Measurements from ENCODE around the gene PLXNC1.

PLXNC1 gene

DNA sequence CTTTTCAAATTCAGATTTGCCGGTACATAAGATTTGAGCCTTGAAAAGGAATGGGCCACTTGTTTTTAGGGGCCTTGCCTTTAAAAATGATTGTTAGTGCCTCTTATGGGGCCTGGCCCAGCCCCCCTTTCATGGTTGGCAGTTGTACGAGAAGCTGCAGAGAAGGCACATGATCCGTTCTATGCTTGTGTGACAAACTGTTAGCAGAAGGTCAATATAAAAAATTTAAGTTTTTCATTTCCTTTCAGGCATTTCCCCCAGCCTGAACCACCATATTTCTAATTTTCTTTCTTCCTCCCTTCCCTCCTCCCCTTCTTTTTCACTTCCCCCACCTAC, 119.1 kb downstream of the PLXNC1 start:
- TF ChIP-seq, protein P1, sequence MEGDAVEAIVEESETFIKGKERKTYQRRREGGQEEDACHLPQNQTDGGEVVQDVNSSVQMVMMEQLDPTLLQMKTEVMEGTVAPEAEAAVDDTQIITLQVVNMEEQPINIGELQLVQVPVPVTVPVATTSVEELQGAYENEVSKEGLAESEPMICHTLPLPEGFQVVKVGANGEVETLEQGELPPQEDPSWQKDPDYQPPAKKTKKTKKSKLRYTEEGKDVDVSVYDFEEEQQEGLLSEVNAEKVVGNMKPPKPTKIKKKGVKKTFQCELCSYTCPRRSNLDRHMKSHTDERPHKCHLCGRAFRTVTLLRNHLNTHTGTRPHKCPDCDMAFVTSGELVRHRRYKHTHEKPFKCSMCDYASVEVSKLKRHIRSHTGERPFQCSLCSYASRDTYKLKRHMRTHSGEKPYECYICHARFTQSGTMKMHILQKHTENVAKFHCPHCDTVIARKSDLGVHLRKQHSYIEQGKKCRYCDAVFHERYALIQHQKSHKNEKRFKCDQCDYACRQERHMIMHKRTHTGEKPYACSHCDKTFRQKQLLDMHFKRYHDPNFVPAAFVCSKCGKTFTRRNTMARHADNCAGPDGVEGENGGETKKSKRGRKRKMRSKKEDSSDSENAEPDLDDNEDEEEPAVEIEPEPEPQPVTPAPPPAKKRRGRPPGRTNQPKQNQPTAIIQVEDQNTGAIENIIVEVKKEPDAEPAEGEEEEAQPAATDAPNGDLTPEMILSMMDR (IDR thresholded peaks at IDR 0.05; ENCODE audit: insufficient read depth, low read length, poor library complexity, severe bottlenecking) = no peak
- Histone ChIP-seq H3K27me3 (replicated peaks; ENCODE audit: control insufficient read depth, insufficient read depth, low read length) (no peaks in the 10 kb centered on the region), H3K36me3 (ENCODE audit: control insufficient read depth, insufficient read depth, low read length) (peaks cover 9% of the 10 kb centered on the region), H3K4me3 (replicated peaks; ENCODE audit: low read depth, low read length) (no peak overlapping the region)
- no peak for DNase-seq (ENCODE audit: extremely low read depth, insufficient read length)

DNA sequence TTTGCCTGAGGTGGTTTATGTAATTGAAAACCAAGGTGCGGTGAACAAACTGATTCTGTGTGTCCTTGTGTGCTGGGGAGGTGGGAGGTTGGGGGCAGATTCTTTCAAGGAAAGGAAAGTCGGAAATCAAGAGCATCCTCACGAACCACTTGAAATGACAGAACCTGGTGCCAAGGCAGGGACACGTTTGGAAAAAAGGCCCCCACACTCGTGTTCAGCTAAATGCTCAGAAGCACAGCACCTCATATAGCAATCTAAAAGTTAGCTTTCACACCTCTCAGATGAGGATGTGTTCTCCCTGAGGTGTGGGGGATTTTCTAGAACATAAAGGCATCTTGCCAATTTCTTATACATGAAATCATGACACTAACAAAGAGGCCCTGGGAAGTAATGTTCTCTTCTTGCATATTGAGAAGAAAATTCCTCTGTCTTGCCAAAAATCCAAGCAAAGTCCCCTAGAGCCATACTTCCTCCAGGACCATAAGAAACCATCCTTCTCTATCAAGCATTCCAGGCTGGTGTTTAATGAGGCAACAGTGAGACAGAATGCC, 119.6 kb downstream of the PLXNC1 start:
- H3K27me3 ChIP-seq (replicated peaks; ENCODE audit: control insufficient read depth, insufficient read depth, low read length) = no peaks in the 10 kb centered on the region
- TF ChIP-seq, protein P1 (IDR thresholded peaks at IDR 0.05; ENCODE audit: insufficient read depth, low read length, poor library complexity, severe bottlenecking) = no peak
- H3K36me3 ChIP-seq (ENCODE audit: control insufficient read depth, insufficient read depth, low read length) = peaks cover 11% of the 10 kb centered on the region
- H3K4me3 ChIP-seq (replicated peaks; ENCODE audit: low read depth, low read length) = no peak overlapping the region
- no peak for DNase-seq (ENCODE audit: extremely low read depth, insufficient read length)

DNA sequence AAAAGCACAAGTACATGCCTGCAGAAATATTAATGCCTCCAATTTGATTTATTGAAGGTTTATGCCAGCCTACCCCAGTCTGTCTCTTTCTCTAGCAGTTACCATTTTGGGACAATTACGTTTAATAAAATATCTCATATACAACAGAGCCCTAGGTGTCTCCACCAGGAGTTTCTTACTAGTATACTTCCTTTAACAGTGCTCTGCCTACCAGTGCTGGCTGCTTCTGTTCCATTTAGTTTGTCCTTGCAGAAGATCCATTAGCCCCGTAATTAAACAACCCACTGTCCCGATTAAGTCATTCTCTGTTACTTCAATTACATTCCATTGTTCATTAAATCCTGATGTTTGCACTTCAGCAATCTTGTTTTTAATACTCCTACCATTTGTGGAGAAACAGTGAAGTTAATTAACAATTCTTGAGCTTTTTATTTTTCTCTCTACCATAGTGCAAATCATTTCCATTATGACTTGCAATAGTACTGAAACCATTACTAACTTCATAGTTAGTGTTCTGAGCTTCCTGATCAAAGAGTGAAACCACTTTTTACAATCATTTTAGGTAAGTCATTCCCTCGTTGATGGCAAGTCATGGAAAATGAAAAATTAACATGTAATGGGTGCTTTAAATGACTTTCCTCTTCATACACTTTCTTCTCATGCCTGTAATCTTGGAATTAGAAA, 121.1 kb downstream of the PLXNC1 start:
- H3K27me3 ChIP-seq (replicated peaks; ENCODE audit: control insufficient read depth, insufficient read depth, low read length) = no peaks in the 10 kb centered on the region
- H3K4me3 ChIP-seq (replicated peaks; ENCODE audit: low read depth, low read length) = no peak overlapping the region
- peaks cover 8% of the 10 kb centered on the region for H3K36me3 ChIP-seq (ENCODE audit: control insufficient read depth, insufficient read depth, low read length)
- TF ChIP-seq, protein P1 (IDR thresholded peaks at IDR 0.05; ENCODE audit: insufficient read depth, low read length, poor library complexity, severe bottlenecking) = no peak
- DNase-seq (ENCODE audit: extremely low read depth, insufficient read length) = peak; percentile 30

DNA sequence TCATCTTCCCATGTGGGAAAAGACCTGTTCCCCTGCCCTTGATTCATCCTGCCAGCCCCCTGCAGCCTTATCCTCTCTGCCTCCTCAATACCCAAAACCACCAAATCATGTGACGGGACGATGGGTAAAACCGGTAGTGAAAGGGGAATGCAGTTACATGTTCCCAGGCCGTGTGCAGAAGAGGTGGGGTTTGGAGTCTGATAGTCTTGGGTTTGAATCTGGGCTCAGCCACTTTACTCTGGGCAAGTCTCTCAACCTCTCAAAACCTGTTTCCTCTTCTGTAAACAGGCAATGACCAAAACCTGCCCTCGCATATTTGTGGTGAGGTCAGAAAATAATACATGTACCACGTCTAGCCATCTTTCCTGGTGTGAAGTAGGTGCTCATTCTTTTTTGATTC, 123.0 kb downstream of the PLXNC1 start:
- no peak overlapping the region for H3K4me3 ChIP-seq (replicated peaks; ENCODE audit: low read depth, low read length)
- peak; percentile 24 for DNase-seq (ENCODE audit: extremely low read depth, insufficient read length)
- peaks cover 8% of the 10 kb centered on the region for H3K36me3 ChIP-seq (ENCODE audit: control insufficient read depth, insufficient read depth, low read length)
- no peaks in the 10 kb centered on the region for H3K27me3 ChIP-seq (replicated peaks; ENCODE audit: control insufficient read depth, insufficient read depth, low read length)
- TF ChIP-seq, protein P1 (IDR thresholded peaks at IDR 0.05; ENCODE audit: insufficient read depth, low read length, poor library complexity, severe bottlenecking) = no peak

DNA sequence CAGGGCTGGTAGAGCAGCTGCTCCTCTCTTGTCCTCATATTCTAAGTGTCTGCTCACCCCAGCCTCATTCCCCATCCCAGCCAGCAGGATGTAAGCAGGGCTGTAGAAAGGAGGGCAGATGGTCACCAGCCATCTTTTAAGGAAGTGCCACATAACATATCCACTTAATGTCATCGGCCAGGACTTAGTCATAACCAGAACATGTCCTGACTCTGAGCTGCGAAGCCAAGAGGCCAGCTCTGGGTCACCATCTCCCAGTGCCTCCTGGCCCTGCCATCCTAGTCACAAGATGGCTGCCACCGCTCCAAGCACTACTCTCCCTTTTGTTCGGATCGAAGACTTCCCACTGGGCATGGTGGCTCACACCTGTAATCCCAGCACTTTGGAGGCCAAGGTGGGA, 123.9 kb downstream of the PLXNC1 start:
- TF ChIP-seq, protein P1 (IDR thresholded peaks at IDR 0.05; ENCODE audit: insufficient read depth, low read length, poor library complexity, severe bottlenecking) = no peak
- no peak for DNase-seq (ENCODE audit: extremely low read depth, insufficient read length)
- Histone ChIP-seq H3K27me3 (replicated peaks; ENCODE audit: control insufficient read depth, insufficient read depth, low read length) (no peaks in the 10 kb centered on the region), H3K36me3 (ENCODE audit: control insufficient read depth, insufficient read depth, low read length) (peaks cover 7% of the 10 kb centered on the region), H3K4me3 (replicated peaks; ENCODE audit: low read depth, low read length) (no peak overlapping the region)

Data from GM06990 (cell line).